ENCODE measurements around the gene FCHSD1. TPM values are rescaled to one million over a fixed set of nuclear protein-coding genes. Genes with fewer than 3 reads are reported as not detected.

FCHSD1 gene
- total RNA-seq, 1 donor from 2014 or later, result 20.6 TPM

DNA sequence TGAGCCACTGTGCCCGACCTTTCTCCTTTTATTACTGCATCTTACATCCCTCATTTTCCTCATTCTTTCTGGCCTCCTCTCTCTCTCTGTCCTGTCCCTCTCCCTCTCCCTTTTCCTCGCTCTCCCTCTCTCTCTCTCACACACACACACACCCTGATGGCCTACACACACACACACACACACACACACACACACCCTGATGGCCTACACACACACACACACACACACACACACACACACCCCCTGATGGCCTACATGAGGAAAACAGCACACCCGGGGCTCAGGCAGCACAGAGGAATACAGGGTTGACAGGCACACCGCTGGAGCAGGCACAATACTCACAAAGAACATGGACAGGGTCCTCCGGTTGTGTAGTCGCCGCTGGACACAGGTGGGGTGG lies 3.8 kb upstream of the FCHSD1 start:
- Mint-ChIP-seq H3K27me3 (ENCODE audit: low read depth) (no peaks in the 10 kb centered on the region), H3K27ac (ENCODE audit: unreplicated experiment) (no peak overlapping the region), H3K36me3 (ENCODE audit: low read depth) (peaks cover 17% of the 10 kb centered on the region)

DNA sequence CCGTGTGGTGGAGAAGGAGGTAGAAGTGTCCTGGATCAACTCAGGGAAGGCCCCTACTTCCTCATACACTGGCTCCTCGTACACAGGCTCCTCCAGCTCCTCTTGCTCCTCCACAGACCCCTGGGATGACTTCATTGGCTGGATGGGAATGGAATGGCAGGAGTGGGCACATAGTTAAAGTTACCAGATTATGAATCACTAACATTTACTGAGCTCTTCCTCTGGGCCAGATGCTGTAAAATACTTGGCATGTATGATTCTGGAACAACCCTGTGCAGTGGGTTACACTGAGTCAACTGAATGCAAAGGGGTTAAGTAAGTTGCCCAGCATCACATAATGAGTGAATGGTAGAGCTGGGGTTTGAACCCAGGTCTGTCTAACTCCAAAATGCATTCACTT lies 3.1 kb upstream of the FCHSD1 start:
- Mint-ChIP-seq H3K36me3 (ENCODE audit: low read depth) (peaks cover 15% of the 10 kb centered on the region), H3K27ac (ENCODE audit: unreplicated experiment) (no peak overlapping the region), H3K27me3 (ENCODE audit: low read depth) (no peaks in the 10 kb centered on the region), H3K9me3 (no peaks in the 10 kb centered on the region), H3K4me3 (no peak overlapping the region), H3K4me1 (peaks cover 10% of the 10 kb centered on the region)
- no peak for DNase-seq (ENCODE audit: low read depth, low spot score)
- TF ChIP-seq CTCF (conservative IDR thresholded peaks at IDR 0.05), result no peak

More for the DNA sequence above, 3.8 kb upstream of the FCHSD1 start:
- no peaks in the 10 kb centered on the region for H3K9me3 Mint-ChIP-seq
- DNase-seq (ENCODE audit: low read depth, low spot score), result no peak
- H3K4me3 Mint-ChIP-seq, result no peak overlapping the region
- peaks cover 10% of the 10 kb centered on the region for H3K4me1 Mint-ChIP-seq
- no peak for TF ChIP-seq CTCF (conservative IDR thresholded peaks at IDR 0.05)

GRCh38 chr5:141651728-141652105 lies 499 bp upstream of the FCHSD1 start:
- TF ChIP-seq CTCF (conservative IDR thresholded peaks at IDR 0.05), result no peak
- H3K9me3 Mint-ChIP-seq, result no peaks in the 10 kb centered on the region
- no peak overlapping the region for H3K27ac Mint-ChIP-seq (ENCODE audit: unreplicated experiment)
- H3K27me3 Mint-ChIP-seq (ENCODE audit: low read depth), result no peaks in the 10 kb centered on the region
- no peak for DNase-seq (ENCODE audit: low read depth, low spot score)
- peaks cover 10% of the 10 kb centered on the region for H3K4me1 Mint-ChIP-seq
- H3K4me3 Mint-ChIP-seq, result peak overlapping the region; percentile 96
- peaks cover 6% of the 10 kb centered on the region for H3K36me3 Mint-ChIP-seq (ENCODE audit: low read depth)

DNA sequence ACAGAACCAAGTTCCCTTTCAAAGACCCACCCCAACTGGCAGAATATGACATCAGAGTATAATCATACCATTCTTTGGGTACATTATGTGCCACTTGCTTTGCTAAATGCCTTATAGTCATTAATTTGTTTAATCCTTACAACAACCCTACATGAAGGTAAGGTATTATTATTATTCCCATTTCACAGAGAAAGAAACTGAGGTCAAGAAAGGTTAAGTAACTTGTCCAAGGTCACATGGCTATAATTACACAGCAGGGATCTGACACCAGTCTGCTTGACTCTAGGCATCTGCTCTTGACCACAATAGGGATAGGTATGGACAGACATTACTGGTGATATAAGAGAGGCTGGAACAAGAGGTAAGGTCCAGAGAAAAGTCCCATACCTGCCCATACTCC lies 1.2 kb downstream of the FCHSD1 start:
- DNase-seq (ENCODE audit: low read depth, low spot score), result no peak
- no peak for TF ChIP-seq CTCF (conservative IDR thresholded peaks at IDR 0.05)
- peak overlapping the region; percentile 96 for H3K4me3 Mint-ChIP-seq
- H3K4me1 Mint-ChIP-seq, result peaks cover 10% of the 10 kb centered on the region
- peak overlapping the region; percentile 38 for H3K27ac Mint-ChIP-seq (ENCODE audit: unreplicated experiment)
- H3K27me3 Mint-ChIP-seq (ENCODE audit: low read depth), result no peaks in the 10 kb centered on the region
- H3K36me3 Mint-ChIP-seq (ENCODE audit: low read depth), result peaks cover 2% of the 10 kb centered on the region
- H3K9me3 Mint-ChIP-seq, result no peaks in the 10 kb centered on the region

DNA sequence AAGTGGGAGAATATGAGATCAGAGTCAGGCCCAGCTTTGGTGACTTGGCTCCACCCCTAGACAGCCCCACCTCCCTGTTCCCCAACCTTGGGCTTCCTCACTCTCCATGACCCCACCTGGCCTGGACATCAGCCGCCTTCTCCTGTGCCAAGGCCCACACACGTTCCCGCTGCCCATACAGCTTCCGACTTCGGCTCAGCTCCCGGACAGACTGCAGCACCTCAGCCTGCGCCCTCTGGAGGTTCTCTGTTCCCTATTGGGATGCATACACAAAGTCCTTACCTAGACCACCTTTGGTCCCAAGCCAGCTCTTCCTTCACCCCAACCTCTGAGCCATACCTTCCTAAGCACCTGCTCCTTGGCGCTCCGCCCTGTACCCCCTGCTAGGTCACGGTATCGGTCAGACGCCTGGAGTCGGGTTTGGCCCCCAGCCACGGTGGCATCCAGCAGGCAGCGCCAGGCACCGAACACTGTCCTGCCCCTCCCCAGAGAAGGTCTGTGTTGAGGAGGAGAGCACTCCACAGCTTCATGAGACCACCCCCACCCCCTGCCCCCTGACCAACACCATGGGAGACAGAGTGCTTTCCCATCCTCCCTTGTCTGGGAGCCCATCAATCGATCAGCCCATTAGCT lies 2.0 kb downstream of the FCHSD1 start:
- Mint-ChIP-seq H3K9me3 (no peaks in the 10 kb centered on the region), H3K4me1 (peaks cover 10% of the 10 kb centered on the region), H3K27me3 (ENCODE audit: low read depth) (no peaks in the 10 kb centered on the region), H3K36me3 (ENCODE audit: low read depth) (peaks cover under 1% of the 10 kb centered on the region), H3K27ac (ENCODE audit: unreplicated experiment) (no peak overlapping the region), H3K4me3 (peak overlapping the region; percentile 96)
- no peak for DNase-seq (ENCODE audit: low read depth, low spot score)
- TF ChIP-seq CTCF (conservative IDR thresholded peaks at IDR 0.05), result no peak
